Measurements from ENCODE around the gene EGFR.

Gene EGFR

DNA sequence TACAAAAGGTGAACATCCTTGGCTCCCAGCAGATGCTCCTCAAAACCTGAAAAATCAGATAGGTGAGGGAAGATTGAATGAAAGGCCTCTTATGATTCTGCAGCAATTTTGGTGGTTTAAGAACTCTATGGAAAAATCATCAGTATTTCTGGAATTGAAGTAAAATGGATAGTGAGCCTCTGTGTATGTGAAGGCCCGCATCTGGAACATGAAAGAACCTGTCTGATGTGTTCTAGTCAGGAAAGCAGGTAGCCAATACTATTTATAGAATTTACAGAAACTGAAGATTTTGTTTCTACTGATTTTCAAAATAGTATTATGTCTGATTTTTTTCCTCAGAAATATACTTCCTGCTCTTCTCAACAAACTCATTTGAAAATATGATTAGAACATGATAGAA, 37.3 kb downstream of the EGFR start:
- Histone ChIP-seq H3K27ac (ENCODE audit: low read depth, low read length) (no peak overlapping the region), H3K4me1 (ENCODE audit: control insufficient read depth, low read length) (no peaks in the 10 kb centered on the region)

DNA sequence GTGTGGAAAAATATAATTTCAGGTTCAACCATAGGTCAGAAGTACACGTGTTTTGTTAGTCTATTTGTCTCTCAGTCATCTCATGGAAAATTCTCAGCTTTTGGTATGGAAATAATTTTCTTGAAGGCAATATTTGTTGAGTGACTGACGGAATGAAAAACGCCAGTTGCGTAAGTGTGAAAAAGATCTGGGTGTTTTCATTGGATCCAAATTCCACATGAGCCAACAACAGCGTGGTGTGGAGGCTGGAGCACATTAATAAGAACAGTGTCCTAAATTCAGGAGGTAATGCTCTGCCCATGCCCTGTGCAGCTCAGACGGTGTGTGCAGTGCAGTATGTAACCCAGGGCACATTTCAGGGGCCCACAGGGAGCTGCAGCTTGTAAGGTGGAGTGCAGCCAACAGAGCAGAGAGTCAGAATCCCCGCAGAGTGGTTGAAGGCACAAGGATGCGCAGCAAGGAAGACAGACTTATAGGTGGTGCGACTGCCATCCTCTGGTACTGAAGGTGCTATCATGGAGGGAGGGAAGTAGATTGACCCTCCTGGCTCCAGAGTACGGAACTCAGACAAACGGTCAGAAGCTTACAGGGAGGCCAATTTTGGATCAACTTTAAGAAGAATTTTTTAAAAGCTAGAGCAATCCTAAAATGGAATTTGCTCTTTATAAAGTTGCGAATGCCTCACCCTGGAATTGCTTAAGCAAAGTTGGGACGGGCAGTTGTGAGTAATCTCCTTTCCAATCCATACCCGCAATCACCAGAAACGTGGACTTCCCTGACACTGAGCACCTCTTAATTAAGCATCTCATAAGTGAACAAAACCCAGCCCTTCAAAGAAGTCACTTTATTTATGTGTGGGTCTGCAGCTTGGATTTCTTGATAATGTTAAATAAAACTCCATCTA, 38.0 kb downstream of the EGFR start:
- no peaks in the 10 kb centered on the region for H3K36me3 ChIP-seq (ENCODE audit: control insufficient read depth, low read length)
- H3K27ac ChIP-seq (ENCODE audit: low read depth, low read length): no peak overlapping the region
- no peaks in the 10 kb centered on the region for H3K9me3 ChIP-seq (ENCODE audit: control insufficient read depth, insufficient read depth, low read length)
- H3K79me2 ChIP-seq (ENCODE audit: control insufficient read depth, low read length): no peaks in the 10 kb centered on the region
- H3K4me1 ChIP-seq (ENCODE audit: control insufficient read depth, low read length): no peaks in the 10 kb centered on the region
- H3F3A ChIP-seq (ENCODE audit: control insufficient read depth, insufficient read depth): no peaks in the 10 kb centered on the region
- H3K9me2 ChIP-seq (replicated peaks; ENCODE audit: control insufficient read depth, low read length): no peaks in the 10 kb centered on the region
- H3K27me3 ChIP-seq (ENCODE audit: control insufficient read depth, low read length): no peaks in the 10 kb centered on the region
- no peaks in the 10 kb centered on the region for H4K20me1 ChIP-seq (ENCODE audit: control insufficient read depth, insufficient read depth, low read depth, low read length)
- TF ChIP-seq, protein P1, sequence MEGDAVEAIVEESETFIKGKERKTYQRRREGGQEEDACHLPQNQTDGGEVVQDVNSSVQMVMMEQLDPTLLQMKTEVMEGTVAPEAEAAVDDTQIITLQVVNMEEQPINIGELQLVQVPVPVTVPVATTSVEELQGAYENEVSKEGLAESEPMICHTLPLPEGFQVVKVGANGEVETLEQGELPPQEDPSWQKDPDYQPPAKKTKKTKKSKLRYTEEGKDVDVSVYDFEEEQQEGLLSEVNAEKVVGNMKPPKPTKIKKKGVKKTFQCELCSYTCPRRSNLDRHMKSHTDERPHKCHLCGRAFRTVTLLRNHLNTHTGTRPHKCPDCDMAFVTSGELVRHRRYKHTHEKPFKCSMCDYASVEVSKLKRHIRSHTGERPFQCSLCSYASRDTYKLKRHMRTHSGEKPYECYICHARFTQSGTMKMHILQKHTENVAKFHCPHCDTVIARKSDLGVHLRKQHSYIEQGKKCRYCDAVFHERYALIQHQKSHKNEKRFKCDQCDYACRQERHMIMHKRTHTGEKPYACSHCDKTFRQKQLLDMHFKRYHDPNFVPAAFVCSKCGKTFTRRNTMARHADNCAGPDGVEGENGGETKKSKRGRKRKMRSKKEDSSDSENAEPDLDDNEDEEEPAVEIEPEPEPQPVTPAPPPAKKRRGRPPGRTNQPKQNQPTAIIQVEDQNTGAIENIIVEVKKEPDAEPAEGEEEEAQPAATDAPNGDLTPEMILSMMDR (IDR thresholded peaks at IDR 0.05; ENCODE audit: low read depth, low read length, poor library complexity, severe bottlenecking): no peak
- TF ChIP-seq EZH2phosphoT487 (IDR thresholded peaks at IDR 0.05; ENCODE audit: borderline replicate concordance, low read length): no peak
- no peak overlapping the region for H3K4me2 ChIP-seq (ENCODE audit: low read length)
- H3K4me3 ChIP-seq (ENCODE audit: low read length): no peak overlapping the region

More for the DNA sequence above, 37.3 kb downstream of the EGFR start:
- Histone ChIP-seq H3K4me3 (ENCODE audit: low read length) (no peak overlapping the region), H3K27me3 (ENCODE audit: control insufficient read depth, low read length) (no peaks in the 10 kb centered on the region), H3K9me3 (ENCODE audit: control insufficient read depth, insufficient read depth, low read length) (no peaks in the 10 kb centered on the region), H3K4me2 (ENCODE audit: low read length) (no peak overlapping the region), H3F3A (ENCODE audit: control insufficient read depth, insufficient read depth) (no peaks in the 10 kb centered on the region), H4K20me1 (ENCODE audit: control insufficient read depth, insufficient read depth, low read depth, low read length) (no peaks in the 10 kb centered on the region), H3K79me2 (ENCODE audit: control insufficient read depth, low read length) (no peaks in the 10 kb centered on the region), H3K9me2 (replicated peaks; ENCODE audit: control insufficient read depth, low read length) (no peaks in the 10 kb centered on the region), H3K36me3 (ENCODE audit: control insufficient read depth, low read length) (no peaks in the 10 kb centered on the region)
- TF ChIP-seq, protein P1 (IDR thresholded peaks at IDR 0.05; ENCODE audit: low read depth, low read length, poor library complexity, severe bottlenecking): no peak
- no peak for TF ChIP-seq EZH2phosphoT487 (IDR thresholded peaks at IDR 0.05; ENCODE audit: borderline replicate concordance, low read length)

DNA sequence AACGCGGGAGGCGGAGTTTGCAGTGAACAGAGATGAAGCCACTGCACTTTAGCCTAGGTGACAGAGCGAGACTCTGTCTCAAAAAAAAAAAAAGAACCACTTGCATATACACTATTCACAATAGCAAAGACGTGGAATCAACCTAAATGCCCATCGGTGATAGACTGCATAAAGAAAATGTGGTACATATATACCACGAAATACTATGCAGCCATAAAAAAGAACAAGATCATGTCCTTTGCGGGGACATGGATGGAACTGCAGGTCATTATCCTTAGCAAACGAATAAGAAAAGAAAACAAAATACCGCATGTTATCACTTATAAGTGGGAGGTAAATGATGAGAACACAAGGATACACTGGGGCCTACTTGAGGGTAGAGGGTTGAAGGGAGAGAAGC, 39.5 kb downstream of the EGFR start:
- Histone ChIP-seq H3K27me3 (ENCODE audit: control insufficient read depth, low read length) (no peaks in the 10 kb centered on the region), H3K4me1 (ENCODE audit: control insufficient read depth, low read length) (no peaks in the 10 kb centered on the region)

More for the DNA sequence above, 39.5 kb downstream of the EGFR start:
- Histone ChIP-seq H3K4me2 (ENCODE audit: low read length) (no peak overlapping the region), H4K20me1 (ENCODE audit: control insufficient read depth, insufficient read depth, low read depth, low read length) (no peaks in the 10 kb centered on the region), H3K4me3 (ENCODE audit: low read length) (no peak overlapping the region), H3K36me3 (ENCODE audit: control insufficient read depth, low read length) (no peaks in the 10 kb centered on the region), H3K9me2 (replicated peaks; ENCODE audit: control insufficient read depth, low read length) (no peaks in the 10 kb centered on the region), H3K27ac (ENCODE audit: low read depth, low read length) (no peak overlapping the region), H3K79me2 (ENCODE audit: control insufficient read depth, low read length) (no peaks in the 10 kb centered on the region), H3F3A (ENCODE audit: control insufficient read depth, insufficient read depth) (no peaks in the 10 kb centered on the region), H3K9me3 (ENCODE audit: control insufficient read depth, insufficient read depth, low read length) (no peaks in the 10 kb centered on the region)
- TF ChIP-seq EZH2phosphoT487 (IDR thresholded peaks at IDR 0.05; ENCODE audit: borderline replicate concordance, low read length): no peak
- TF ChIP-seq, protein P1 (IDR thresholded peaks at IDR 0.05; ENCODE audit: low read depth, low read length, poor library complexity, severe bottlenecking): no peak
